Gastrocnemius medialis (tissue), 4 donors: ENCODE results near the gene SOWAHA.

Experiments used
- POLR2A ChIP-seq, 2 donors: fragments of 450-650 bp; IDR thresholded peaks; one replicate each; pipeline ENCODE4 v1.6.1; 2017; ENCODE audit warnings: antibody characterized with exemption in 2 of 2, mild to moderate bottlenecking in 2 of 2, moderate library complexity in 2 of 2
- TF ChIP-seq, protein P1 (sequence below), 5 experiments: fragments of 450-650 bp in 3 of 5; fragments of 200-600 bp in 2 of 5; sonication (generic) in 2 of 5; IDR thresholded peaks in 4 of 5; conservative IDR thresholded peaks in 1 of 5; 1 replicate in 4 of 5; 2 replicates in 1 of 5; pipeline ENCODE4 v1.5.1; 2016 to 2019; ENCODE audit warnings: antibody characterized with exemption in 5 of 5, mild to moderate bottlenecking in 3 of 5, moderate library complexity in 3 of 5

- TF ChIP-seq, protein P1, sequence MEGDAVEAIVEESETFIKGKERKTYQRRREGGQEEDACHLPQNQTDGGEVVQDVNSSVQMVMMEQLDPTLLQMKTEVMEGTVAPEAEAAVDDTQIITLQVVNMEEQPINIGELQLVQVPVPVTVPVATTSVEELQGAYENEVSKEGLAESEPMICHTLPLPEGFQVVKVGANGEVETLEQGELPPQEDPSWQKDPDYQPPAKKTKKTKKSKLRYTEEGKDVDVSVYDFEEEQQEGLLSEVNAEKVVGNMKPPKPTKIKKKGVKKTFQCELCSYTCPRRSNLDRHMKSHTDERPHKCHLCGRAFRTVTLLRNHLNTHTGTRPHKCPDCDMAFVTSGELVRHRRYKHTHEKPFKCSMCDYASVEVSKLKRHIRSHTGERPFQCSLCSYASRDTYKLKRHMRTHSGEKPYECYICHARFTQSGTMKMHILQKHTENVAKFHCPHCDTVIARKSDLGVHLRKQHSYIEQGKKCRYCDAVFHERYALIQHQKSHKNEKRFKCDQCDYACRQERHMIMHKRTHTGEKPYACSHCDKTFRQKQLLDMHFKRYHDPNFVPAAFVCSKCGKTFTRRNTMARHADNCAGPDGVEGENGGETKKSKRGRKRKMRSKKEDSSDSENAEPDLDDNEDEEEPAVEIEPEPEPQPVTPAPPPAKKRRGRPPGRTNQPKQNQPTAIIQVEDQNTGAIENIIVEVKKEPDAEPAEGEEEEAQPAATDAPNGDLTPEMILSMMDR (IDR thresholded peaks at IDR 0.05 in 4 of 5, conservative IDR thresholded peaks at IDR 0.05 in 1 of 5): no peak
- no peak for TF ChIP-seq POLR2A (IDR thresholded peaks at IDR 0.05)
These were observed 33.1 kb upstream of the SOWAHA start for GRCh38 chr5:132779961-132780360.
